K562 (cell line): ENCODE measurements around the gene PDCD6IP. TPM values are rescaled to one million over a fixed set of nuclear protein-coding genes. Genes with fewer than 3 reads are reported as not detected.

Experiments
- ATAC-seq: fragments of 200-7000 bp; cut with Tn5 transposase; 3 replicates; pipeline ENCODE4 v1.9.1; 2020; ENCODE audit warnings: moderate library complexity
- BruUV-seq: library from RNA; stranded (reverse); fragments of 400-500 nt; replicated peaks from 2 replicates; lab custom pipeline; 2021; lab: Mats Ljungman, UMichigan
- CTCF ChIA-PET: fragments of 300-600 bp; formaldehyde crosslinking; extraction: SDS; loops from one replicate; lab custom pipeline; 2021; ENCODE audit warnings: low intra/inter-chr PET ratio; lab: Yijun Ruan, JAX
- POLR2A ChIA-PET: fragments of 300-600, 350-650 bp; sonication (Branson Sonifier 250); formaldehyde crosslinking; extraction: SDS; loops from one replicate; lab custom pipeline; 2021; ENCODE audit warnings: antibody characterized with exemption, inconsistent platforms; lab: Yijun Ruan, JAX
- DNase-seq, 4 experiments: peaks; one replicate each; pipeline versions ENCODE4 v3.0.0 to v3.0.0-alpha.2; 2011 to 2018; ENCODE audit warnings: low spot score in 3 of 4, mixed read lengths in 3 of 4; ENCODE audit errors: extremely low read depth in 1 of 4
- FAIRE-seq: peaks from 2 replicates; lab custom pipeline; 2011; peaks lifted over from hg19 to GRCh38; lab: Jason Lieb, UNC
- H2AFZ ChIP-seq: 2 replicates; pipeline ENCODE4 v1.6.0; 2011; ENCODE audit warnings: low read depth, low read length, control low read depth, inconsistent platforms
- H3K27ac ChIP-seq: fragments of 200-600 bp; 3 replicates; pipeline ENCODE4 v1.8.0; 2011; ENCODE audit warnings: low read depth, mild to moderate bottlenecking, control low read depth, inconsistent platforms, low read length, moderate library complexity, mixed read lengths; ENCODE audit errors: extremely low read depth
- H3K27me3 ChIP-seq, 2 experiments: fragments of 300-600 bp in 1 of 2; 2 replicates in 1 of 2; 3 replicates in 1 of 2; pipeline versions ENCODE4 v1.6.0 to v1.8.0; 2011; ENCODE audit warnings: inconsistent platforms in 2 of 2, low read length in 2 of 2, mild to moderate bottlenecking in 1 of 2, mixed read lengths in 1 of 2, moderate library complexity in 1 of 2; ENCODE audit not compliant: control insufficient read depth in 2 of 2, insufficient read depth in 2 of 2
- H3K36me3 ChIP-seq: fragments of 300-600 bp; 3 replicates; pipeline ENCODE4 v1.8.0; 2011; ENCODE audit warnings: mild to moderate bottlenecking, low read length, inconsistent platforms; ENCODE audit not compliant: control insufficient read depth, insufficient read depth
- H3K4me1 ChIP-seq, 2 experiments: fragments of 200-600 bp in 1 of 2; replicated peaks in 1 of 2; 2 replicates in 1 of 2; 3 replicates in 1 of 2; pipeline versions ENCODE4 v1.5.1 to v1.8.0; 2011; ENCODE audit warnings: inconsistent platforms in 2 of 2, low read length in 2 of 2, mild to moderate bottlenecking in 1 of 2, mixed read lengths in 1 of 2, moderate library complexity in 1 of 2; ENCODE audit not compliant: control insufficient read depth in 2 of 2, insufficient read depth in 2 of 2
- H3K4me2 ChIP-seq: 2 replicates; pipeline ENCODE4 v1.6.1; 2011; ENCODE audit warnings: low read length, control low read depth, inconsistent platforms, mixed read lengths; ENCODE audit not compliant: insufficient read depth
- H3K4me3 ChIP-seq: fragments of 200-600 bp; sonication (generic), shearing (Covaris generic); 2 replicates; pipeline ENCODE4 v1.5.1; 2016; ENCODE audit warnings: control low read depth, inconsistent platforms
- H3K79me2 ChIP-seq: fragments of 200-600 bp; 3 replicates; pipeline ENCODE4 v1.8.0; 2011; ENCODE audit warnings: low read length, inconsistent platforms; ENCODE audit not compliant: control insufficient read depth, insufficient read depth
- H3K9ac ChIP-seq, 2 experiments: 2 replicates each; pipeline versions ENCODE4 v1.6.0 to v1.6.1; 2011; ENCODE audit warnings: low read depth in 2 of 2, low read length in 2 of 2, control low read depth in 1 of 2, inconsistent platforms in 1 of 2, mild to moderate bottlenecking in 1 of 2, mixed read lengths in 1 of 2; ENCODE audit not compliant: insufficient read depth in 1 of 2
- H3K9me1 ChIP-seq: one replicate; pipeline ENCODE4 v1.6.0; 2011; ENCODE audit warnings: inconsistent platforms, mild to moderate bottlenecking, low read length, moderate library complexity; ENCODE audit not compliant: control insufficient read depth, insufficient read depth
- H3K9me3 ChIP-seq: replicated peaks from 2 replicates; pipeline ENCODE4 v1.5.1; 2011; ENCODE audit warnings: low read depth, low read length, inconsistent platforms; ENCODE audit not compliant: control insufficient read depth, insufficient read depth
- H4K20me1 ChIP-seq: replicated peaks from 2 replicates; pipeline ENCODE4 v1.6.1; 2011; ENCODE audit warnings: low read length, inconsistent platforms, mixed read lengths; ENCODE audit not compliant: control insufficient read depth, insufficient read depth
- ATF2 ChIP-seq: sonication (generic); formaldehyde crosslinking; IDR thresholded peaks from 2 replicates; pipeline ENCODE4 v1.8.1; 2022; ENCODE audit warnings: missing genetic modification reagents
- BCL6 ChIP-seq: fragments of 250-450 bp; sonication (Bioruptor Pico); IDR thresholded peaks from 2 replicates; pipeline ENCODE4 v1.4.0; 2020
- BRF1 ChIP-seq: IDR thresholded peaks from 3 replicates; pipeline ENCODE4 v1.6.1; 2011; ENCODE audit warnings: borderline replicate concordance, mild to moderate bottlenecking; ENCODE audit not compliant: insufficient read length; ENCODE audit errors: extremely low read depth
- CTCFL ChIP-seq: IDR thresholded peaks from 2 replicates; pipeline ENCODE4 v1.6.1; 2011; ENCODE audit warnings: borderline replicate concordance, low read depth, mild to moderate bottlenecking, moderate library complexity, low read length; ENCODE audit not compliant: insufficient read depth, poor library complexity, severe bottlenecking
- DIDO1 ChIP-seq: fragments of 450-650 bp; IDR thresholded peaks from 2 replicates; pipeline ENCODE4 v1.6.1; 2016; ENCODE audit warnings: low read depth, missing biosample characterization, missing genetic modification characterization
- HCFC1 ChIP-seq: IDR thresholded peaks from 2 replicates; pipeline ENCODE4 v1.6.1; 2012; ENCODE audit warnings: low read depth, low read length, improper control_type of control experiment
- HOXB6 ChIP-seq: fragments of 250-450 bp; sonication (Bioruptor Pico); IDR thresholded peaks from 2 replicates; pipeline ENCODE4 v1.5.1; 2022; ENCODE audit warnings: mild to moderate bottlenecking, borderline replicate concordance
- PCBP2 ChIP-seq: fragments of 200-400 bp; formaldehyde crosslinking; IDR thresholded peaks from 2 replicates; pipeline ENCODE4 v1.6.1; 2018; ENCODE audit warnings: low read length, low read depth, mild to moderate bottlenecking, moderate library complexity; ENCODE audit not compliant: poor library complexity, severe bottlenecking
- SAFB ChIP-seq: fragments of 200-400 bp; formaldehyde crosslinking; IDR thresholded peaks from 2 replicates; pipeline ENCODE4 v1.6.1; 2017; ENCODE audit warnings: low read depth, low read length, borderline replicate concordance
- TOE1 ChIP-seq, 2 experiments: fragments of 450-650 bp in 1 of 2; sonication (generic) in 1 of 2; formaldehyde crosslinking in 1 of 2; IDR thresholded peaks; 2 replicates each; pipeline versions ENCODE4 v1.7.1 to v1.8.0; 2016 to 2022; ENCODE audit warnings: borderline replicate concordance in 2 of 2, mild to moderate bottlenecking in 2 of 2, antibody characterized with exemption in 1 of 2, inconsistent platforms in 1 of 2, low read depth in 1 of 2, missing genetic modification reagents in 1 of 2, moderate library complexity in 1 of 2
- ZNF561 ChIP-seq: fragments of 450-650 bp; formaldehyde crosslinking; conservative IDR thresholded peaks from 2 replicates; pipeline ENCODE4 v1.4.0; 2020; ENCODE audit warnings: mild to moderate bottlenecking, moderate library complexity
- WGBS: fragments of 100-300 bp; shearing (Covaris generic); methylation state at CpG from one replicate; pipeline ENCODE4 v1.1.6; 2016; ENCODE audit warnings: low coverage, mixed read lengths; ENCODE audit not compliant: insufficient coverage; ENCODE audit errors: missing lambda C conversion rate; 5-methylcytosine and 5-hydroxymethylcytosine counted together
- in situ Hi-C: fragments of 300-500 bp; cut with MboI; formaldehyde crosslinking; loops from 4 replicates; pipeline ENCODE4 v1.15.0; 2018; ENCODE audit warnings: inconsistent platforms, mixed read lengths
- intact Hi-C: fragments of 100-400 bp; cut with micrococcal nuclease; formaldehyde crosslinking; loops from 2 replicates; pipeline ENCODE4 v1.14.2; 2022
- polyA plus RNA-seq, 8 experiments: library from polyadenylated mRNA; depleted of rRNA in 4 of 8; stranded (reverse) in 5 of 8; unstranded in 3 of 8; fragments of >200 nt; fragmentation: Nextera tagmentation in 2 of 8; fragmentation: Illumina TruSeq in 1 of 8; extraction: Ambion mirVana in 2 of 8; extraction: Trizol in 1 of 8; gene quantifications; 2 replicates each; pipeline versions ENCODE4 v1.2.1 to v1.2.3, GENCODE V29; 2011 to 2014; ENCODE audit warnings: inconsistent platforms in 1 of 8, missing spikeins in 1 of 8
- total RNA-seq, 7 experiments: library from RNA; depleted of rRNA in 6 of 7; stranded (reverse); fragments of >200 nt in 6 of 7; fragmentation: Illumina TruSeq in 2 of 7; extraction: Trizol in 2 of 7; gene quantifications; 2 replicates each; pipeline versions ENCODE4 v1.2.1 to v1.2.3, GENCODE V29; 2011 to 2021; ENCODE audit warnings: low replicate concordance in 1 of 7

The PDCD6IP gene
- total and polyA plus RNA-seq, 9 of the 15 experiments (the other 6 are each of a cell fraction or from before 2014, with no cell fraction given), result 40.2 to 302 (median 122) TPM

- Histone ChIP-seq H3K9me3 (no peaks in the 10 kb centered on the region), H3K27me3 (no peaks in the 10 kb centered on the region), H3K36me3 (peaks cover 88% of the 10 kb centered on the region), H3K4me3 (no peak overlapping the region), H3K4me1 (no peaks in the 10 kb centered on the region), H3K27ac (no peak overlapping the region), H3K9me1 (no peaks in the 10 kb centered on the region), H3K4me2 (no peak overlapping the region), H3K79me2 (peaks cover 6% of the 10 kb centered on the region; the same call in 1 of the 3 replicates), H4K20me1 (no peaks in the 10 kb centered on the region), H2AFZ (no peak overlapping the region), H3K9ac (no peak overlapping the region)
- no TSS peak for BruUV-seq
- FAIRE-seq (no peak), DNase-seq (no peak), ATAC-seq (no peak)
- in situ Hi-C loops, result no loop called here
- POLR2A ChIA-PET, result interaction anchor here (0.9 to 1.1 kb wide), 2 partner anchors 10 to 18 kb away, joined by 3 to 5 read pairs; no protein-coding TSS in a partner anchor
- WGBS, result 95% methylated on average over 1 of the region's 1 CpG
- intact Hi-C loops, result no loop called here
- CTCF ChIA-PET, result no interaction called here
- no peak for TF ChIP-seq HCFC1
- TF ChIP-seq DIDO1 (tag), result no peak
- no peak for TF ChIP-seq HOXB6 (CRISPR knock-in tag)
- TF ChIP-seq SAFB, result no peak
- TF ChIP-seq ZNF561 (CRISPR knock-in tag), result no peak
- TF ChIP-seq PCBP2, result no peak
- TF ChIP-seq BCL6 (CRISPR knock-in tag), result no peak
- TF ChIP-seq ATF2, result no peak
- no peak for TF ChIP-seq BRF1
- TF ChIP-seq TOE1 (IDR thresholded peaks at IDR 0.05; ENCODE audit: borderline replicate concordance), result no peak
- TF ChIP-seq TOE1 (CRISPR knock-in tag; IDR thresholded peaks at IDR 0.05; ENCODE audit: borderline replicate concordance, low read depth), result no peak
- no peak for TF ChIP-seq CTCFL
These were observed 27.8 kb downstream of the PDCD6IP start for GRCh38 chr3:33826206-33826605.
